SH-SY5Y (cell line): ENCODE measurements around the gene PLXNA3.

ENCODE experiments used
- GATA2 ChIP-seq: IDR thresholded peaks from 2 replicates; pipeline ENCODE4 v1.6.1; 2011; ENCODE audit warnings: mild to moderate bottlenecking, low read depth, low read length
- GATA3 ChIP-seq: IDR thresholded peaks from 2 replicates; pipeline ENCODE4 v1.6.1; 2011; ENCODE audit warnings: low read depth, mild to moderate bottlenecking, low read length, moderate library complexity

GRCh38 chrX:154495472-154495922, 37.4 kb downstream of the PLXNA3 start:
- no peak for TF ChIP-seq GATA3
- TF ChIP-seq GATA2: no peak
